HG03064 (cell line): ENCODE measurements around the gene TAF12.
"Not testable (repeated sequence)": the region's sequence is repeated elsewhere in the genome, so short reads cannot be mapped to it uniquely, and the experiment has no call there.

Source experiments
- ATAC-seq: cut with Tn5 transposase; IDR thresholded peaks from one replicate; pipeline ENCODE4 v1.9.1; 2021; ENCODE audit warnings: low read depth; ENCODE audit not compliant: unreplicated experiment

Gene TAF12

GRCh38 chr1:28645406-28645805 is 2.5 kb upstream of the TAF12 start:
- not testable (repeated sequence) for ATAC-seq

- no peak for ATAC-seq
Observed at GRCh38 chr1:28644494-28644893, 1.6 kb upstream of the TAF12 start.

- peak; percentile 7 for ATAC-seq
Observed at GRCh38 chr1:28642056-28642846, 616 bp downstream of the TAF12 start.

GRCh38 chr1:28640766-28641165 is 2.1 kb downstream of the TAF12 start:
- ATAC-seq, result no peak

- ATAC-seq, result no peak
Observed at GRCh38 chr1:28632560-28632959, 10.3 kb downstream of the TAF12 start.

- ATAC-seq, result no peak
Observed at GRCh38 chr1:28631713-28632112, 11.2 kb downstream of the TAF12 start.

GRCh38 chr1:28613175-28613574 is 29.7 kb downstream of the TAF12 start:
- ATAC-seq, result no peak

- ATAC-seq, result no peak
Observed at GRCh38 chr1:28606771-28607170, 36.1 kb downstream of the TAF12 start.

- no peak for ATAC-seq
Observed at GRCh38 chr1:28604962-28605361, 37.9 kb downstream of the TAF12 start.

- no peak for ATAC-seq
Observed at GRCh38 chr1:28604411-28604810, 38.5 kb downstream of the TAF12 start.

- ATAC-seq, result no peak
Observed at GRCh38 chr1:28602536-28603439, 40.1 kb downstream of the TAF12 start.

GRCh38 chr1:28601696-28602095 is 41.2 kb downstream of the TAF12 start:
- no peak for ATAC-seq

GRCh38 chr1:28596276-28596675 is 46.6 kb downstream of the TAF12 start:
- not testable (repeated sequence) for ATAC-seq

- ATAC-seq, result no peak
Observed at GRCh38 chr1:28595412-28596191, 47.3 kb downstream of the TAF12 start.

- not testable (repeated sequence) for ATAC-seq
Observed at GRCh38 chr1:28594686-28595411, 48.0 kb downstream of the TAF12 start.

- not testable (repeated sequence) for ATAC-seq
Observed at GRCh38 chr1:28593988-28594356, 48.9 kb downstream of the TAF12 start.

- no peak for ATAC-seq
Observed at GRCh38 chr1:28592321-28593071, 50.4 kb downstream of the TAF12 start.

- no peak for ATAC-seq
Observed at GRCh38 chr1:28591708-28592320, 51.1 kb downstream of the TAF12 start, which contains the start of gene RAB42. TSS of gene RAB42 (plus strand) at chr1:28592265. CDS start at chr1:28592512, 247 bp downstream.
